HepG2 (cell line): ENCODE results near the gene PPP2R5E. TPM values are rescaled to one million over a fixed set of nuclear protein-coding genes. Genes with fewer than 3 reads are reported as not detected.

Experiments used
- CTCF ChIP-seq: sonication (generic); formaldehyde crosslinking; IDR thresholded peaks from 2 replicates; pipeline ENCODE4 v1.5.0; 2020; ENCODE audit warnings: mild to moderate bottlenecking, missing genetic modification reagents, moderate library complexity
- ZBTB40 ChIP-seq, 2 experiments: fragments of 450-650 bp in 1 of 2; sonication (generic) in 1 of 2; formaldehyde crosslinking in 1 of 2; IDR thresholded peaks; 2 replicates each; pipeline versions ENCODE4 v1.6.1 to v1.8.0; 2016 to 2022; ENCODE audit warnings: antibody characterized with exemption in 1 of 2, mild to moderate bottlenecking in 1 of 2, missing genetic modification reagents in 1 of 2
- ZNF33A ChIP-seq: sonication (generic); formaldehyde crosslinking; IDR thresholded peaks from 2 replicates; pipeline ENCODE4 v1.5.1; 2020; ENCODE audit warnings: missing genetic modification reagents, mild to moderate bottlenecking, moderate library complexity, borderline replicate concordance
- polyA plus RNA-seq, 8 experiments: library from polyadenylated mRNA; depleted of rRNA in 3 of 8; stranded (reverse) in 7 of 8; unstranded in 1 of 8; fragments of >200 nt; fragmentation: Illumina TruSeq in 4 of 8; extraction: Trizol in 4 of 8; gene quantifications; 2 replicates each; pipeline versions ENCODE4 v1.2.1 to v1.2.3, GENCODE V29; 2011 to 2016; ENCODE audit warnings: low read depth in 4 of 8, missing spikeins in 1 of 8, mixed read lengths in 1 of 8; ENCODE audit not compliant: insufficient read depth in 1 of 8
- total RNA-seq, 5 experiments: library from RNA; depleted of rRNA; stranded (reverse); fragments of >200 nt; fragmentation: Illumina TruSeq; extraction: Trizol; gene quantifications; 2 replicates each; pipeline ENCODE4 v1.2.3, GENCODE V29; 2016; ENCODE audit warnings: low read depth in 1 of 5
- TF ChIP-seq, protein P1 (sequence below): sonication (generic); formaldehyde crosslinking; IDR thresholded peaks from 2 replicates; pipeline ENCODE4 v1.4.0; 2020; ENCODE audit warnings: mild to moderate bottlenecking, missing genetic modification reagents

Gene PPP2R5E
- total and polyA plus RNA-seq, 2 of the 13 experiments (the other 11 are each of a cell fraction or from before 2014, with no cell fraction given), result 8.9 to 11.0 TPM

DNA sequence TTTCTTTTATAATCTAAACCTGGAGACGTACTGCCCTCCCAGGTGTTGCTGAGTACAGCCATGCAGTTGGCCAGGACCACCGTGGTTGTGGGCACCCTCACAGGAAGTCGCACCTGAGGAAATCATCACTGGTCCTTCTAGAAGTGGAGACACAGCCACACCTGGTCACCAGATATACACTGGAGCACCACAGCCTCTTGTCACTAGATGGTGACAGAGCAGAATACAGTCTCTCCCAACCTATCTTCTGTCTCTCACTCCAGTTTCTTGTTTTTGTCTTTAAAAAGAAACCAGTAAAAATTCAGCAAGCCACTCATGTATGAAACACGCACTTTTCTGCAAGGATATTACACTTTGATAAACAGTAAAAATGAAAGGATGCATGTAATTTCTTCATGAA lies 181.4 kb downstream of the PPP2R5E start (continued):
- no peak for TF ChIP-seq ZBTB40 (IDR thresholded peaks at IDR 0.05)
- TF ChIP-seq ZBTB40 (CRISPR knock-in tag; IDR thresholded peaks at IDR 0.05), result no peak
- TF ChIP-seq CTCF (CRISPR knock-in tag), result 0 out of 2 replicates have a peak, but pooled peaks have one; percentile 19
- TF ChIP-seq, protein P1, sequence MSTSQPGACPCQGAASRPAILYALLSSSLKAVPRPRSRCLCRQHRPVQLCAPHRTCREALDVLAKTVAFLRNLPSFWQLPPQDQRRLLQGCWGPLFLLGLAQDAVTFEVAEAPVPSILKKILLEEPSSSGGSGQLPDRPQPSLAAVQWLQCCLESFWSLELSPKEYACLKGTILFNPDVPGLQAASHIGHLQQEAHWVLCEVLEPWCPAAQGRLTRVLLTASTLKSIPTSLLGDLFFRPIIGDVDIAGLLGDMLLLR (CRISPR knock-in tag), result no peak
- TF ChIP-seq ZNF33A (CRISPR knock-in tag), result no peak
- TF ChIP-seq, all 625 proteins: peak for 2
